WTC11 (cell line): ENCODE data around the gene SLC25A44. TPM values are rescaled to one million over a fixed set of nuclear protein-coding genes. Genes with fewer than 3 reads are reported as not detected.

Experiments used
- ATAC-seq: fragments of 200-7000 bp; cut with Tn5 transposase; 2 replicates; pipeline ENCODE4 v1.10.0; 2021; ENCODE audit warnings: mild to moderate bottlenecking, moderate library complexity
- CTCF ChIA-PET: fragments of 300-600 bp; sonication (Branson Sonifier 250); formaldehyde crosslinking; loops from one replicate; lab custom pipeline; 2021; ENCODE audit warnings: antibody characterized with exemption; lab: Charles Lee
- POLR2A ChIA-PET: fragments of 350-600 bp; sonication (Branson Sonifier 250); formaldehyde crosslinking; loops from one replicate; lab custom pipeline; 2021; ENCODE audit warnings: antibody characterized with exemption; lab: Charles Lee
- DNase-seq: peaks from one replicate; pipeline ENCODE4 v3.0.0; 2021; ENCODE audit warnings: low spot score
- H3K27ac Mint-ChIP-seq: 2 replicates; pipeline ENCODE4 v1.8.0; 2021; ENCODE audit warnings: mixed read lengths
- H3K27me3 Mint-ChIP-seq: 2 replicates; pipeline ENCODE4 v1.8.0; 2021; ENCODE audit warnings: low read depth, mild to moderate bottlenecking, moderate library complexity, mixed read lengths
- H3K36me3 Mint-ChIP-seq: 2 replicates; pipeline ENCODE4 v1.8.0; 2021; ENCODE audit warnings: mixed read lengths
- H3K4me1 Mint-ChIP-seq: 2 replicates; pipeline ENCODE4 v1.8.0; 2022; ENCODE audit warnings: mixed read lengths
- H3K4me3 Mint-ChIP-seq: 2 replicates; pipeline ENCODE4 v1.8.0; 2021; ENCODE audit warnings: mild to moderate bottlenecking, moderate library complexity, mixed read lengths
- H3K9me3 Mint-ChIP-seq: 2 replicates; pipeline ENCODE4 v1.8.0; 2021; ENCODE audit warnings: mixed read lengths
- CBFB ChIP-seq: sonication (generic); formaldehyde crosslinking; IDR thresholded peaks from 2 replicates; pipeline ENCODE4 v1.8.1; 2022; ENCODE audit warnings: mild to moderate bottlenecking, low read depth, missing genetic modification reagents
- CREB1 ChIP-seq: sonication (generic); formaldehyde crosslinking; IDR thresholded peaks from 2 replicates; pipeline ENCODE4 v1.8.0; 2023; ENCODE audit warnings: mild to moderate bottlenecking, missing genetic modification reagents
- ETV6 ChIP-seq: sonication (generic); formaldehyde crosslinking; IDR thresholded peaks from 2 replicates; pipeline ENCODE4 v1.8.1; 2022; ENCODE audit warnings: mild to moderate bottlenecking, missing genetic modification reagents
- FOXK1 ChIP-seq: sonication (generic); formaldehyde crosslinking; IDR thresholded peaks from 2 replicates; pipeline ENCODE4 v1.8.0; 2022; ENCODE audit warnings: mild to moderate bottlenecking, moderate library complexity, missing genetic modification reagents
- GTF2I ChIP-seq: fragments of 250-450 bp; sonication (Bioruptor Pico); conservative IDR thresholded peaks from 2 replicates; pipeline ENCODE4 v1.4.0; 2021; ENCODE audit warnings: mild to moderate bottlenecking
- JAZF1 ChIP-seq: fragments of 250-450 bp; sonication (Bioruptor Pico); IDR thresholded peaks from 2 replicates; pipeline ENCODE4 v1.9.0; 2021; ENCODE audit warnings: moderate library complexity, mild to moderate bottlenecking, inconsistent platforms
- MAX ChIP-seq: sonication (generic); formaldehyde crosslinking; IDR thresholded peaks from 2 replicates; pipeline ENCODE4 v1.8.0; 2022; ENCODE audit warnings: mild to moderate bottlenecking, missing genetic modification reagents
- NFE2L1 ChIP-seq: sonication (generic); formaldehyde crosslinking; IDR thresholded peaks from 2 replicates; pipeline ENCODE4 v1.8.1; 2023; ENCODE audit warnings: missing genetic modification reagents
- NFYB ChIP-seq: sonication (generic); formaldehyde crosslinking; conservative IDR thresholded peaks from 2 replicates; pipeline ENCODE4 v1.8.0; 2022; ENCODE audit warnings: low read depth, missing genetic modification reagents
- NR1H2 ChIP-seq: sonication (generic); formaldehyde crosslinking; IDR thresholded peaks from 2 replicates; pipeline ENCODE4 v1.9.0; 2021; ENCODE audit warnings: mild to moderate bottlenecking, moderate library complexity, missing genetic modification reagents
- ZBTB43 ChIP-seq: sonication (generic); formaldehyde crosslinking; IDR thresholded peaks from 2 replicates; pipeline ENCODE4 v1.8.1; 2023; ENCODE audit warnings: mild to moderate bottlenecking, missing genetic modification reagents
- ZMAT4 ChIP-seq: fragments of 250-450 bp; sonication (Bioruptor Pico); IDR thresholded peaks from 2 replicates; pipeline ENCODE4 v1.9.0; 2021; ENCODE audit warnings: mild to moderate bottlenecking
- ZNF138 ChIP-seq: sonication (generic); formaldehyde crosslinking; conservative IDR thresholded peaks from 2 replicates; pipeline ENCODE4 v1.8.1; 2022; ENCODE audit warnings: mild to moderate bottlenecking, moderate library complexity, missing genetic modification reagents
- ZNF671 ChIP-seq: fragments of 250-450 bp; sonication (Bioruptor Pico); IDR thresholded peaks from 2 replicates; pipeline ENCODE4 v1.8.0; 2021; ENCODE audit warnings: mild to moderate bottlenecking
- ZSCAN18 ChIP-seq: fragments of 250-450 bp; sonication (Bioruptor Pico); IDR thresholded peaks from 2 replicates; pipeline ENCODE4 v2.1.2; 2022; ENCODE audit warnings: mild to moderate bottlenecking, moderate library complexity
- total RNA-seq: library from RNA; stranded (reverse); gene quantifications from 3 replicates; pipeline ENCODE4 v1.2.3, GENCODE V29; 2021
- TF ChIP-seq, protein P1 (sequence below): sonication (generic); formaldehyde crosslinking; IDR thresholded peaks from 2 replicates; pipeline ENCODE4 v1.8.1; 2022; ENCODE audit warnings: mild to moderate bottlenecking, missing genetic modification reagents, moderate library complexity, borderline replicate concordance
- TF ChIP-seq, protein P2 (sequence below): sonication (generic); formaldehyde crosslinking; IDR thresholded peaks from 2 replicates; pipeline ENCODE4 v1.8.0; 2022; ENCODE audit warnings: mild to moderate bottlenecking, missing genetic modification reagents
- TF ChIP-seq, protein P3 (sequence below): sonication (generic); formaldehyde crosslinking; IDR thresholded peaks from 2 replicates; pipeline ENCODE4 v1.8.1; 2022; ENCODE audit warnings: missing genetic modification reagents, borderline replicate concordance

The SLC25A44 gene
- total RNA-seq, 1 experiment from 2014 or later: 29.1 TPM

- CTCF ChIA-PET: interaction anchor here (0.5 to 2.6 kb wide), 3 partner anchors 35 to 1002 kb away, joined by 3 to 8 read pairs (median 4); no protein-coding TSS in a partner anchor
- H3K27ac Mint-ChIP-seq: no peak overlapping the region
These were observed 17.2 kb upstream of the SLC25A44 start for GRCh38 chr1:156176610-156177210.

DNA sequence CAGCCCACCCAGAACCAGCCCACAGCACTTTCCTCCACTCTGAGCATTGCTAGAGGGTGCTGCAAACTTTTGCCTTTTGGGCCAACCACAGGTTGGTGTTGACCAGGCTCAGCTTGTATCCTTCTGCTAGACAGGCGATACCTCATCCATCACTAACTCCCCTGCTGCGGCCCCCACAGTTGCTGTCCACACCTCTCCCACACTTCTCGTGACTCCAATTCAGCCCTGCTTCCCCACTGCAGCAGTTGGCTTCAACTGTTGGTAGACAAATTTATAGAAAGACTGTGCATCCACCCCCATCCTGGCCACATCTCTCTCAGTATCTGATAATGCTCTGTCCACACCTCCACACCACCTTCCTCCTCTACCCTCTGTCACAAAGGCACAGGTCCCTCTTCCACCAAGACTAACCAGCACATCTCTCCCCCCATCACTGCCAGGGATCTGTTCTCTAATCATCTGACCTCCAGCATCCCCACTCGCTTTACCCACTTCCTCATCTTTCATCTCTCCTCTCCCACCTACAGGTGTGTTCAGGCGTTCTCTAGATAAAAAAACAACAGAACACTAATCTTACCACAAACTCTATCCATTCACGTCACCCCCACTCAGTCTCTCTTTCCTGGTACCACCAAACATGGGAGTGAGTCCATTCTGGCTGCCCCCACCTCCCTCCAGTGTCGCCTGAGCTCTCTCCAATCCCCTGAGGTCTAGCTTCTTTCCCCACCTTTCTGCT, 15.8 kb upstream of the SLC25A44 start:
- no peak for ATAC-seq
- Mint-ChIP-seq H3K4me3 (no peak overlapping the region), H3K4me1 (peaks cover 49% of the 10 kb centered on the region), H3K27ac (peak overlapping the region; percentile 57), H3K27me3 (no peaks in the 10 kb centered on the region), H3K9me3 (no peaks in the 10 kb centered on the region), H3K36me3 (no peaks in the 10 kb centered on the region)
- TF ChIP-seq, protein P1, sequence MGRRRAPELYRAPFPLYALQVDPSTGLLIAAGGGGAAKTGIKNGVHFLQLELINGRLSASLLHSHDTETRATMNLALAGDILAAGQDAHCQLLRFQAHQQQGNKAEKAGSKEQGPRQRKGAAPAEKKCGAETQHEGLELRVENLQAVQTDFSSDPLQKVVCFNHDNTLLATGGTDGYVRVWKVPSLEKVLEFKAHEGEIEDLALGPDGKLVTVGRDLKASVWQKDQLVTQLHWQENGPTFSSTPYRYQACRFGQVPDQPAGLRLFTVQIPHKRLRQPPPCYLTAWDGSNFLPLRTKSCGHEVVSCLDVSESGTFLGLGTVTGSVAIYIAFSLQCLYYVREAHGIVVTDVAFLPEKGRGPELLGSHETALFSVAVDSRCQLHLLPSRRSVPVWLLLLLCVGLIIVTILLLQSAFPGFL (CRISPR knock-in tag): no peak
- TF ChIP-seq FOXK1 (CRISPR knock-in tag) (no peak), GTF2I (CRISPR knock-in tag) (no peak), NFE2L1 (CRISPR knock-in tag) (0 out of 2 replicates have a peak, but pooled peaks have one; percentile 12), NR1H2 (no peak), CBFB (CRISPR knock-in tag) (no peak), MAX (CRISPR knock-in tag) (no peak)
- TF ChIP-seq, protein P2, sequence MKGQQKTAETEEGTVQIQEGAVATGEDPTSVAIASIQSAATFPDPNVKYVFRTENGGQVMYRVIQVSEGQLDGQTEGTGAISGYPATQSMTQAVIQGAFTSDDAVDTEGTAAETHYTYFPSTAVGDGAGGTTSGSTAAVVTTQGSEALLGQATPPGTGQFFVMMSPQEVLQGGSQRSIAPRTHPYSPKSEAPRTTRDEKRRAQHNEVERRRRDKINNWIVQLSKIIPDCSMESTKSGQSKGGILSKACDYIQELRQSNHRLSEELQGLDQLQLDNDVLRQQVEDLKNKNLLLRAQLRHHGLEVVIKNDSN: no peak
- TF ChIP-seq, protein P3, sequence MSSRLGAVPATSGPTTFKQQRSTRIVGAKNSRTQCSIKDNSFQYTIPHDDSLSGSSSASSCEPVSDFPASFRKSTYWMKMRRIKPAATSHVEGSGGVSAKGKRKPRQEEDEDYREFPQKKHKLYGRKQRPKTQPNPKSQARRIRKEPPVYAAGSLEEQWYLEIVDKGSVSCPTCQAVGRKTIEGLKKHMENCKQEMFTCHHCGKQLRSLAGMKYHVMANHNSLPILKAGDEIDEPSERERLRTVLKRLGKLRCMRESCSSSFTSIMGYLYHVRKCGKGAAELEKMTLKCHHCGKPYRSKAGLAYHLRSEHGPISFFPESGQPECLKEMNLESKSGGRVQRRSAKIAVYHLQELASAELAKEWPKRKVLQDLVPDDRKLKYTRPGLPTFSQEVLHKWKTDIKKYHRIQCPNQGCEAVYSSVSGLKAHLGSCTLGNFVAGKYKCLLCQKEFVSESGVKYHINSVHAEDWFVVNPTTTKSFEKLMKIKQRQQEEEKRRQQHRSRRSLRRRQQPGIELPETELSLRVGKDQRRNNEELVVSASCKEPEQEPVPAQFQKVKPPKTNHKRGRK (CRISPR knock-in tag): no peak
- ChIA-PET POLR2A (interaction anchor here (0.5 to 0.7 kb wide), 3 partner anchors 35 to 201 kb away, joined by 3 to 7 read pairs (median 3); no protein-coding TSS in a partner anchor), CTCF (interaction anchor here (0.6 to 2.6 kb wide), 4 partner anchors 17 to 78 kb away, joined by 3 to 13 read pairs (median 6); no protein-coding TSS in a partner anchor)
- DNase-seq: no peak

More at GRCh38 chr1:156176610-156177210, 17.2 kb upstream of the SLC25A44 start:
- H3K9me3 Mint-ChIP-seq: no peaks in the 10 kb centered on the region
- H3K4me1 Mint-ChIP-seq: peaks cover 50% of the 10 kb centered on the region
- H3K36me3 Mint-ChIP-seq: no peaks in the 10 kb centered on the region
- POLR2A ChIA-PET: no interaction called here
- TF ChIP-seq JAZF1 (no peak), ZNF138 (CRISPR knock-in tag) (no peak), NFYB (CRISPR knock-in tag) (no peak), ETV6 (CRISPR knock-in tag) (no peak), ZNF671 (CRISPR knock-in tag) (no peak), ZBTB43 (no peak), ZSCAN18 (CRISPR knock-in tag) (no peak), CREB1 (CRISPR knock-in tag) (no peak), ZMAT4 (CRISPR knock-in tag) (no peak)
- ATAC-seq (no peak), DNase-seq (no peak)
- H3K27me3 Mint-ChIP-seq: no peaks in the 10 kb centered on the region
- no peak overlapping the region for H3K4me3 Mint-ChIP-seq
